ENCODE results near the gene PLCB3. TPM values are rescaled to one million over a fixed set of nuclear protein-coding genes. Genes with fewer than 3 reads are reported as not detected.
"Not testable (repeated sequence)": the region's sequence is repeated elsewhere in the genome, so short reads cannot be mapped to it uniquely, and the experiment has no call there.

The PLCB3 gene
- total RNA-seq, 1 donor from 2014 or later: 9.2 TPM

- DNase-seq: no peak
Observed at GRCh38 chr11:64237484-64237951, 13.8 kb upstream of the PLCB3 start.

GRCh38 chr11:64238076-64238475 is 13.3 kb upstream of the PLCB3 start:
- DNase-seq: no peak

GRCh38 chr11:64238999-64239398 is 12.3 kb upstream of the PLCB3 start:
- no peak for DNase-seq

- DNase-seq: no peak
Observed at GRCh38 chr11:64239662-64240434, 11.5 kb upstream of the PLCB3 start.

- peak; percentile 94 for DNase-seq
Observed at GRCh38 chr11:64240435-64241240, 10.7 kb upstream of the PLCB3 start, which contains the start of gene FKBP2. Gene FKBP2 (plus strand): TSS chr11:64241095. CDS start chr11:64242388, 1,293 bp downstream.

GRCh38 chr11:64241241-64241490 is 10.2 kb upstream of the PLCB3 start:
- DNase-seq: peak; percentile 100

- DNase-seq: no peak
Observed at GRCh38 chr11:64241491-64242374, 9.6 kb upstream of the PLCB3 start.

GRCh38 chr11:64243236-64243854 is 8.0 kb upstream of the PLCB3 start:
- DNase-seq: no peak

GRCh38 chr11:64244107-64244506 is 7.2 kb upstream of the PLCB3 start:
- no peak for DNase-seq

- DNase-seq: no peak
Observed at GRCh38 chr11:64244966-64245365, 6.4 kb upstream of the PLCB3 start.

- no peak for DNase-seq
Observed at GRCh38 chr11:64245401-64245796, 5.9 kb upstream of the PLCB3 start.

GRCh38 chr11:64245797-64246620 is 5.3 kb upstream of the PLCB3 start:
- DNase-seq: no peak

GRCh38 chr11:64246621-64246870 is 4.8 kb upstream of the PLCB3 start:
- not testable (repeated sequence) for DNase-seq

- peak; percentile 78 for DNase-seq
Observed at GRCh38 chr11:64246871-64247728, 4.2 kb upstream of the PLCB3 start, which contains the start of gene PPP1R14B. Gene PPP1R14B (minus strand): TSS chr11:64246943. CDS start chr11:64246673, 270 bp downstream.

- no peak for DNase-seq
Observed at GRCh38 chr11:64247729-64248531, 3.4 kb upstream of the PLCB3 start.

- DNase-seq: no peak
Observed at GRCh38 chr11:64248578-64248977, 2.8 kb upstream of the PLCB3 start.

GRCh38 chr11:64249038-64249437 is 2.3 kb upstream of the PLCB3 start:
- DNase-seq: no peak

GRCh38 chr11:64249563-64250414 is 1.5 kb upstream of the PLCB3 start:
- DNase-seq: no peak
